Measurements from ENCODE around the gene EYS.
A peak's percentile ranks its signal among the peaks of the same experiment; 100 is the strongest.

Gene EYS

DNA sequence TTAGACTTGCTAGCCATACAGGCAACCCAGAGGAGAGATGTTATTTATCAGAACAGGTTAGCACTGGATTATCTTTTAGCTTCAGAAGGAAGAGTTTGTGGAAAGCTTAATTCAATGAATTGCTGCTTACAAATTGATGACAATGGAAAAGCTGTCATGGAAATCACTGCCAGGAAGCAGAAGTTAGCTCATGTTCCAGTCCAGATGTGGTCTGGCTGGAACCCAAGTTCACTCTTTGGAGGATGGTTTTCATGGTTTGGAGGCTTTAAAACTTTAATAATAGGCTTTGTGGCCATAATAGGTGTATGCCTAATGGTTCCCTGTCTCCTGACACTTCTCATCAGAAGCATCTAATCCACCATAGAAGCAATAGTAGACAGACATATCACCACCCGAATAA, 1372.4 kb downstream of the EYS start:
- H3K27me3 Mint-ChIP-seq: no peaks in the 10 kb centered on the region
- H3K27ac Mint-ChIP-seq: no peak overlapping the region
- H3K4me3 Mint-ChIP-seq: no peak overlapping the region
- ATAC-seq: no peak
- peaks cover 5 to 29% of the 10 kb centered on the region in 2 donors for H3K9me3 Mint-ChIP-seq
- no peaks in the 10 kb centered on the region for H3K4me1 Mint-ChIP-seq
- no peak for DNase-seq

DNA sequence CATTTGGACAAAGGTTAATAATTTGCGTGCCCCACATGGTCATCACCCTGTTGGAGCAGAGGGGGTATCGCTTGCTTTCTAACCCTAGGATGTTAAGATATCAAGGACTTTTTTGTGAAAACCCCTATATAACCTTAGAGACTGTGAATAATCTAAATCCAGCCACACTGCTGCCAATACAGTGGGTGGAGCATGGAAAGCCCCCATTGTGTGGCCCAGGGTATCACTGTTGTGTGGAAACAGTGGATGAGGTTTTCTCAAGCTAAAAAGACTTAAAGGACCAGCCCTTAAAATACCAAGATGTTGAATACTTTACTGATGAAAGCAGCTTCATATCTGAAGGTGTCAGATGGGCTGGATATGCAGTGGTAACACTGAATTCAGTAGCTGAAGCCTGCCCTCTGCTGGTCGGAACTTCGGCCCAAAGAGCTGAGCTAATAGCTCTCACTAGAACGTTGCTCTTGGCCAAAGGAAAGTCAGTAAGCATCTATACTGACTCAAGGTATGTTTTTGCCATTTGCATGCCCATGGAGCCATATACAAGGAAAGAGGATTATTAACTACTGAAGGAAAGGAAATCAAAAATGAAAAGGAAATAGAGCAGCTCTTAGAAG, 1376.2 kb downstream of the EYS start:
- ATAC-seq: no peak
- Mint-ChIP-seq H3K27ac (no peak overlapping the region), H3K4me3 (no peak overlapping the region), H3K4me1 (no peaks in the 10 kb centered on the region), H3K27me3 (no peaks in the 10 kb centered on the region), H3K9me3 (peaks cover 5 to 19% of the 10 kb centered on the region in 2 donors)
- peak; percentile 15 to 26 for DNase-seq

DNA sequence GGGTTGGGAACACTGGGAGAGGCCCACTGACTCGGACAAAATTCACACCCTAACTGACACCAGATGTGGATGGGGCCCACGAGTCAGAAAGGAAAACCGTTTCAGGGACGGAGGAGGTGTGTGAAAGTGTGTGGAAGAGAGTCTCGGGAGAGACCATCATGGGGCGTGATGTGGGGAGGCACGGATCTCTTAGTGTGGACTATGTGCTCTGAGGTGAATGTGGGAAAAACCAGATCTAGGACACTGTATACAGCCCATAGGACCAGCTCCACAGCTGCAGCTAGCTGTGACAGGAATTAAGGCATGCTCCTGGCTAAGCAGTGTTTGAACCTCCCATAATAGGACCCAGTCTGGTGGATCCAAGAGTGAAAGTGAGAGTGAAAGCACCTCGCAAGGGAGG, 1380.1 kb downstream of the EYS start:
- no peaks in the 10 kb centered on the region for H3K4me1 Mint-ChIP-seq
- no peak for DNase-seq
- no peak overlapping the region for H3K4me3 Mint-ChIP-seq
- ATAC-seq: no peak
- H3K9me3 Mint-ChIP-seq: peaks cover 5 to 19% of the 10 kb centered on the region in 2 donors
- no peak overlapping the region for H3K27ac Mint-ChIP-seq
- H3K27me3 Mint-ChIP-seq: no peaks in the 10 kb centered on the region

DNA sequence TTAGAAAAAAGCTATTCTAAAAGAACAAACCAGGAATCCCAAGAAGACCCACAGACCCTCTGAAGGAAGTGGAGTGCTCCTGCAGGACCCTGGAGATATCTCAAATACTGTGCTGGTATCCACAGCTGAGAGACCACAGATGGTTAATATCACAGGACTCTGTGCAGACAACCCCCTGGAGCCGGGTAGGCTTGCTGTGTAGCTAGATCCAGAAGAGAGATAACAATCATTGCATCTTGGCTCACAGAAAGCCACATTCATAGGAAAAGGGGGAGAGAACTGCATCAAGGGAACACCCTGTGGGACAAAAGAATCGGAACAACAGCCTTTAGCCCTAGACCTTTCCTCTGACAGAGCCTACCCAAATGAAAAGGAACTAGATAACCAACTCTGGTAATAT, 1381.9 kb downstream of the EYS start:
- Mint-ChIP-seq H3K4me1 (no peaks in the 10 kb centered on the region), H3K27ac (no peak overlapping the region), H3K4me3 (no peak overlapping the region), H3K9me3 (peaks cover 0 to 12% of the 10 kb centered on the region in 2 donors), H3K27me3 (no peaks in the 10 kb centered on the region)
- DNase-seq: no peak
- ATAC-seq: no peak

DNA sequence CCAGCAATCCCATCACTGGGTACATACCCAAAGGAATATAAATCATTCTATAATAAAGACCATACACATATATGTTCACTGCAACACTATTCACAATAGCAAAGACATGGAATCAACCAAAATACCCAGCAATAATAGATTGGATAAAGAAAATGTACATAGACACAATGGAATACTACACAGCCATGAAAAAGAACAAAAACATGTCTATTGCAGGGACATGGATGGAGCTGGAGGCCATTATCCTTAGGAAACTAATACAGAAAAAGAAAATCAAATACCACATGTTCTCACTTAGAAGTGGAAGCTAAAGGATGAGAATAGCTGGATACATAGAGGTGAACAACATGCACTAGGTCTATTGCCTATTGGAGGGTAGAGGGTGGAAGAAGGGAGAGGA, 1396.8 kb downstream of the EYS start:
- DNase-seq (no peak), ATAC-seq (no peak)
- H3K4me3 Mint-ChIP-seq: no peak overlapping the region
- H3K27ac Mint-ChIP-seq: no peak overlapping the region
- peaks cover 12 to 20% of the 10 kb centered on the region in 2 donors for H3K9me3 Mint-ChIP-seq
- no peaks in the 10 kb centered on the region for H3K4me1 Mint-ChIP-seq
- H3K27me3 Mint-ChIP-seq: no peaks in the 10 kb centered on the region

DNA sequence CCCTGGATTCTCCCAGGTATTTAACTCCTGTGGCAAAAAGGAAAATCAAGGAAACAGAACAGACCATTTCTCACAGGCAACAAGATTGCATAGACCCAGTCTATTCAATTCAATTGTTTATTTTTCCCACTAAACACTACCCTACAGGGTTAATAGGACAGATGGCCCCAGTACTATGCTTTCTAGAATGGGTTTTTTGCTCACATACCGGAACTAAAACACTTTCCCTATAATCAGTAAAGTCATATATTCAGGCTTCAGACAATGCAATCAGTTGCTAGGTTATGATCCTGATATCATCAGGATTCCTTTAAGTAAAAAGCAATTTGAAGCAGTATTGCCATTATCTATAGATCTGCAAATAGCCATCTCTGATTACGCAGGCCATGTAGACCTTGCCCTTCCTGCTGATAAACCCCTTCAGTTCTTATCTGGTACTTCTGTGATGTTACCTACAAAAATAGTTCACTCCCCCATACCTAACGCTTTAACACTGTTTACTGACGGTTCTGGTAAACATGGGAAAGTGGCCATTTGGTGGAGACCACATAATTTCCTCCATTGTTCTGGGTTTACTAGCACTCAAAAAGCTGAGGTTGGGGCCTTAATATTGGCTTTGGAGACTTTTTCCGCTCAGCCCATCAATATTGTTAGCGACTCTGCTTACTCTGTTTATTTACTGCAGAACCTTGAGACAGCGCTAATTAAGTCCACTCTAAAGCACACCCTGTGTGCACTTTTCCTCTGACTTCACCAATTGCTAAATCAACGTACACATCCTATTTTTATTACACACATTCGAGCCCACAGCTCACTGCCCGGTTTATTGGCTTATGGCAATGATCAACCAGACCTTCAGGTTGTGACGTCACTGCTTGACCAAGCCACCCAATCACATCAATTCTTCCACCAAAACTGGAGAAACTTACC, 1405.5 kb downstream of the EYS start:
- no peak overlapping the region for H3K4me3 Mint-ChIP-seq
- H3K27ac Mint-ChIP-seq: no peak overlapping the region
- no peaks in the 10 kb centered on the region for H3K27me3 Mint-ChIP-seq
- H3K9me3 Mint-ChIP-seq: peaks cover 14 to 26% of the 10 kb centered on the region in 2 donors
- ATAC-seq (no peak), DNase-seq (no peak)
- no peaks in the 10 kb centered on the region for H3K4me1 Mint-ChIP-seq

DNA sequence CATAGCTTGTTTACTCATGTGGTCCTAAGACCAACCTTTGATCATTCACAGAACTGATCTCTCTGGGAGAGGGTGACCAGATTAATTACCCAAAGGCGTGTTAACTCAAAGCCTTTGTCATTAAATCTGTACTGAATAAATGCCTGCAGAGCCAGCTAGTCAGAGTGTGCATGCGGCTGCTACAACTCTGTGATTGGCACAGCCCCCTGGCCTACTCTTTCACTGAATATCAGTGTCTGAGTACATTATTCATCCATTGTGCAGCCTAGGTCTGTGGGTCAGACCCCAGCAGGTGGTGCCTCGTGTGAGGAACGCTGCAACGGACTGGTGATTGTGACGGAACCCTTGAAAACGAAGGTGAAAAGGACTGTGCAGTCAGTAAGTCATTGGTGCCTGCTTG, 1407.8 kb downstream of the EYS start:
- H3K4me1 Mint-ChIP-seq: no peaks in the 10 kb centered on the region
- peaks cover 14 to 21% of the 10 kb centered on the region in 2 donors for H3K9me3 Mint-ChIP-seq
- H3K27ac Mint-ChIP-seq: no peak overlapping the region
- no peak for DNase-seq
- no peak overlapping the region for H3K4me3 Mint-ChIP-seq
- ATAC-seq: no peak
- no peaks in the 10 kb centered on the region for H3K27me3 Mint-ChIP-seq

DNA sequence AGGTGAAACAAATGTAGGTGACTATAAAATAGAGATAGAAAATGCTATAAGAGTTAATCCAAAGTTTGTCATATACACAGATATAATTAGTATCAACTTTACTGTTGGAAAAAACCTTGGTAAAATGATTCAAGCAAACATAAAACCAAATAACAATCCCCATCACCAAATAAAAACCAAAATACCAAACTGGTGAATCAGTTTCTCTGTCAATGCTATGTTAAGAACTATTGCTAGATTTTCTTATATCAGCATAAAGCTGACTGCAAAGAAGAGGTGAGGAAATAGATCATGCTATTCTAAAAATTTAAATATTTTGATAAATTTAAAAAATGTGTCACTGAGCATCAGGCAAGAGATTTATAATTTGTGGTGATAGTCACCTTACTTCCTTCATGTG, 1413.0 kb downstream of the EYS start:
- Mint-ChIP-seq H3K4me3 (no peak overlapping the region), H3K4me1 (no peaks in the 10 kb centered on the region), H3K27me3 (no peaks in the 10 kb centered on the region), H3K9me3 (no peaks in the 10 kb centered on the region), H3K27ac (no peak overlapping the region)
- DNase-seq: no peak
- ATAC-seq: no peak

DNA sequence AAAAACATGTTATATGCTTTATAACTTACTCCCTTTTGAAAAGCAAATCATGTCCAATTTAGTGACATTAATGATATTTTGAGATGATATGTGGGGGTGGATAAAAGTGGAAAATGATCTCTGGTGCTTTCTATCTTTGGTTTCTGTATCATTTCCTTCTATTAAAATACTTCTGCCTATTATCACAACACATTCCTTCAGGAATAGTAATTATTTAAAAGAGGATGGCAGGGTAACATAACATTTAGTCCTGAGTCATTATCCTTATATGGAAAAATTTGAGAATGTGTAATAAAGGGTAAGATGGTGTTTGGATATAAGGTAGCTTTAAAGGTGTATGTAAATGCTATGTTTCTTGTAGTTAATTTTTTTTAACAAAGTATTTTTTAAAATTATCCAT, 1413.7 kb downstream of the EYS start:
- ATAC-seq: no peak

DNA sequence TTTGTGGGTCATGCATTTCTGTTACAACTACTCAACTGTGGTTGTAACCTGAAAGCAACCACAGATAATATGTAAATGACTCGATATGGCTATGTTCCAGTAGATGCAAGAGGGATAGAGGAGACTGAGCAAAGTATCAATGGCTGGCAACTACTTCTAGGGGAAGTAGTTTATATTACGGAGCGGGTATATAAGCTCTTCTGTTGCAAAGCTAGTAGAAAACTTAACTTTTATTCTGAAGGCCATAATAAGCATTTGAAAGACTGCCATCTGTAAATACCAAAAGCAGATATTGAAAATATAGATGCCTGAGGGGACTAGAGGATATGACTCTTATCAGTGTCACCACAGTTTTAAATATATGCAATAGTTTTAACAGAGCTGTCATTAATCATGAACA, 1416.2 kb downstream of the EYS start:
- Mint-ChIP-seq H3K9me3 (no peaks in the 10 kb centered on the region), H3K27me3 (no peaks in the 10 kb centered on the region), H3K4me3 (no peak overlapping the region), H3K4me1 (no peaks in the 10 kb centered on the region), H3K27ac (no peak overlapping the region)
- DNase-seq (no peak), ATAC-seq (no peak)

More for the DNA sequence above, 1413.7 kb downstream of the EYS start:
- H3K9me3 Mint-ChIP-seq: no peaks in the 10 kb centered on the region
- DNase-seq: no peak
- no peaks in the 10 kb centered on the region for H3K4me1 Mint-ChIP-seq
- no peak overlapping the region for H3K4me3 Mint-ChIP-seq
- H3K27ac Mint-ChIP-seq: no peak overlapping the region
- no peaks in the 10 kb centered on the region for H3K27me3 Mint-ChIP-seq

DNA sequence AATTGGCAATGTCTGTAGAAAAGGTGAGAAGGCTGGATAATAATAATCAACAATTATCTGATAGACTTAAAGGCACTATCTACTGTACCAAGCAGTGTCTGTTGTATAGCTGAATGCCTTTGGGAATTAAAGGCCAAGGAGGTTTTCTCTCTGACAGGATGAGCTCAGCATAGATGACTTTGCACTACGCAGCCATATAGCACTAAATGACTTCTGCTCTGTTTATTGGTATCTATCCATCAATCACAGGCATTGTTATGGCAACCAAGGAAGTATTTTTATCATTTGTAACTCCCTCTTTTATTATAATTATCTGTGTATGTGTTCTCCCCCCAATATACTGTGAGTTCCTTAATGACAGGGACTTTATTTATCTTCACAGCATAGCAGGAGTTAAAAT, 1417.1 kb downstream of the EYS start:
- Mint-ChIP-seq H3K4me1 (no peaks in the 10 kb centered on the region), H3K4me3 (no peak overlapping the region), H3K27ac (no peak overlapping the region), H3K27me3 (no peaks in the 10 kb centered on the region), H3K9me3 (peaks cover 0 to under 1% of the 10 kb centered on the region in 2 donors)
- DNase-seq (no peak), ATAC-seq (no peak)

DNA sequence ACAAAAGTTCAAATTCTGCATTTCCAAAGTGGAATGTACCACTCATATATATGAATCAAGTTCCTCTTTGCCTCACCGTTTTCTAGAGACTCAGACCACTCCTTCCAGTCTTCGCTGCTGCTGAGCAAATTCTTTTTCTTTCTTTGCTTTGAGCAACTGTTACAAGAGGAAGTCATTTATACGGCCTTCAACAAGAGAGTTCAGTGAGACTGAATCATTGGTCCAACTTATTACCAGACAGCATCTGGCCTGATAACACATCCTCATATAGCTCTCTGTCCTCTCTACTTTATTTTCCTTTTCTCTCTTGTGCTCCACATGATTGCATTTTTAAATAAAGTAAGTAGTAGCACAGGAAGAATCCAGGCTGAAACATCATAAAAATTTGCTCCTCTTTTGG, 1418.7 kb downstream of the EYS start:
- H3K27ac Mint-ChIP-seq: no peak overlapping the region
- no peak overlapping the region for H3K4me3 Mint-ChIP-seq
- H3K27me3 Mint-ChIP-seq: no peaks in the 10 kb centered on the region
- DNase-seq (no peak), ATAC-seq (no peak)
- no peaks in the 10 kb centered on the region for H3K4me1 Mint-ChIP-seq
- peaks cover 3 to 12% of the 10 kb centered on the region in 2 donors for H3K9me3 Mint-ChIP-seq

DNA sequence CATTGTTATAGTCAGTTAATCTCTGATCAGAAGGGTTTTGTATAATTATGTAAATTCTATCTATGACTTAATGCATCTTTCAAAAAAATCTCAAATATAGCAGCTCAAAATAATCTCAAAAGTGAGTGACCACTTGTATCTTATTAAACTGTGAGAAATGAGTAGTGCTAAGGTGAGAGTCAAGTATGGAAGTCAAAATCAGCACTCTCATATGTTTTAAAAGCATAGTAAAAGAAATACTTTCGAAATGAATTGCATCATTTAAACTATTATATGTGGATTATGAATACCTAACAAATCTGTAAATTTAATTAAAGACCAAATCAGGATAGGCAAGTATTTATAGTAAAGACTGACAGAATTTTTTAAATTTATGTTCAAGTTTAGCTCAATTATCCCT, 1425.9 kb downstream of the EYS start:
- Mint-ChIP-seq H3K4me1 (no peaks in the 10 kb centered on the region), H3K9me3 (peaks cover 4 to 15% of the 10 kb centered on the region in 2 donors), H3K27ac (no peak overlapping the region), H3K27me3 (no peaks in the 10 kb centered on the region), H3K4me3 (no peak overlapping the region)
- no peak for DNase-seq
- no peak for ATAC-seq

DNA sequence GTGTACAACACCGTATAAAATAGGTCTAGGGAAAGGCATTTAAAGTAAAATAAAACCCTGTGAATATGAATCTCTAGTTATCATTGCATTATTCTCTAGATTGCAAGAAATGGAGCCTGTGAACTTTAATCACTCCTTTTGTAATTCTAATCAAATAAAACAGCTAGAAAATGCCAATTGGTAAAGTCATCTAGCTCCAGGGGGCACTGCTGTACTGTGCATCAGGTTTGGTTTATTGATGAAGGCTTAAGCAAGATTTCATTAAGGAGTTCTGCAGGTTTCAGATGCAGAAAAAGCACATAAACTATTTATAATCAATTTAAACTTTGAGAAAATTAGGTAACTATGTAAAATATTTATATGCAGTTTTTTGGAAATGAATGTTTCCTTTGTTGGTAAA, 1426.5 kb downstream of the EYS start:
- DNase-seq (no peak), ATAC-seq (no peak)
- Mint-ChIP-seq H3K4me3 (no peak overlapping the region), H3K27ac (no peak overlapping the region), H3K27me3 (no peaks in the 10 kb centered on the region), H3K4me1 (no peaks in the 10 kb centered on the region), H3K9me3 (peaks cover 4 to 15% of the 10 kb centered on the region in 2 donors)

DNA sequence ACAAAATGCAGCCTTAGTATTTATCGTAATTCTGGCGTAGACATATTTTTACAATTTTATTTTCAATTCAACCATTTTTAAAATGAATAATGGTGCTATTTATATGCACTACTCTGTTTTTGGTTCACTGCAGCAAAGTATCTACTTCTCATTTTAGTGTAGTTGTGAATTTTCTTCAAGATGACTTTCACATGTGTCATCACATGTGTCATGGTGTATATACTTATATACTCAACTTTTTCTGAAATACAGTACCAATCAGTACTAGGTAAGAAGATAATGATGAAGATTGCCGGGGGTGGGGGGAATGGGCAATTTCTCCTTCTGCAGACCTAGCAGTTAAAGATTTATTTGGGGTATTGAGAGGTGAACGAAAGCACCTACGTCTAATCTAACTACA, 1436.9 kb downstream of the EYS start:
- peaks cover 0 to 7% of the 10 kb centered on the region in 2 donors for H3K9me3 Mint-ChIP-seq
- H3K27me3 Mint-ChIP-seq: no peaks in the 10 kb centered on the region
- no peak overlapping the region for H3K27ac Mint-ChIP-seq
- no peaks in the 10 kb centered on the region for H3K4me1 Mint-ChIP-seq
- no peak overlapping the region for H3K4me3 Mint-ChIP-seq
- no peak for DNase-seq
- ATAC-seq: no peak

DNA sequence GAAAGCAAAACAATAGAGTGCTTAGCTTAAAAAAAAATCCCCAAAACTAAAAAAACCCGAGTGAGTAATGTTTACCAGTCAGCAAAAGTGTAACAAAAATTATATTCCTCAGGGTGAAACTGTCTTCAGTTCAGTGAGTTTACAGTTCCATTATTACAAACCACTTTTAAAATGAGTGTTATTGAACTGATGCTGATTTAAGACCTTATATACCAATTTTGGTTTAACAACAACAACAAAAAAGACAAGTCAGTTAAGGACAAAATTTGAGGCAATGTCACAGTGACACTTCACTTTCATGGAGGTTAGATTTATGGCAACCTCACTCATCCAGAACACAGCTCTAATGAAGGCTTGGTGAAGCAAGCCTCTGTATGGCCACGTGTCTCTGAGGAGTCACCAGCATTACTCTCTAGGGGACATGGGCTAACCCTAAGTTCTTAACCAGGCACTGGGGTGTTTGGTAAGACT, 1440.6 kb downstream of the EYS start:
- H3K4me3 Mint-ChIP-seq: no peak overlapping the region
- no peaks in the 10 kb centered on the region for H3K9me3 Mint-ChIP-seq
- no peak overlapping the region for H3K27ac Mint-ChIP-seq
- H3K27me3 Mint-ChIP-seq: no peaks in the 10 kb centered on the region
- no peaks in the 10 kb centered on the region for H3K4me1 Mint-ChIP-seq
- DNase-seq: no peak
- ATAC-seq: no peak
